IPS-NIHi7 (cell line): ENCODE data around the gene NFKBIZ.

Experiments
- DNase-seq: peaks from one replicate; pipeline ENCODE4 v3.0.0; 2012; ENCODE audit warnings: mixed read lengths; ENCODE audit errors: extremely low spot score

NFKBIZ gene, protein sequence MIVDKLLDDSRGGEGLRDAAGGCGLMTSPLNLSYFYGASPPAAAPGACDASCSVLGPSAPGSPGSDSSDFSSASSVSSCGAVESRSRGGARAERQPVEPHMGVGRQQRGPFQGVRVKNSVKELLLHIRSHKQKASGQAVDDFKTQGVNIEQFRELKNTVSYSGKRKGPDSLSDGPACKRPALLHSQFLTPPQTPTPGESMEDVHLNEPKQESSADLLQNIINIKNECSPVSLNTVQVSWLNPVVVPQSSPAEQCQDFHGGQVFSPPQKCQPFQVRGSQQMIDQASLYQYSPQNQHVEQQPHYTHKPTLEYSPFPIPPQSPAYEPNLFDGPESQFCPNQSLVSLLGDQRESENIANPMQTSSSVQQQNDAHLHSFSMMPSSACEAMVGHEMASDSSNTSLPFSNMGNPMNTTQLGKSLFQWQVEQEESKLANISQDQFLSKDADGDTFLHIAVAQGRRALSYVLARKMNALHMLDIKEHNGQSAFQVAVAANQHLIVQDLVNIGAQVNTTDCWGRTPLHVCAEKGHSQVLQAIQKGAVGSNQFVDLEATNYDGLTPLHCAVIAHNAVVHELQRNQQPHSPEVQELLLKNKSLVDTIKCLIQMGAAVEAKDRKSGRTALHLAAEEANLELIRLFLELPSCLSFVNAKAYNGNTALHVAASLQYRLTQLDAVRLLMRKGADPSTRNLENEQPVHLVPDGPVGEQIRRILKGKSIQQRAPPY

DNA sequence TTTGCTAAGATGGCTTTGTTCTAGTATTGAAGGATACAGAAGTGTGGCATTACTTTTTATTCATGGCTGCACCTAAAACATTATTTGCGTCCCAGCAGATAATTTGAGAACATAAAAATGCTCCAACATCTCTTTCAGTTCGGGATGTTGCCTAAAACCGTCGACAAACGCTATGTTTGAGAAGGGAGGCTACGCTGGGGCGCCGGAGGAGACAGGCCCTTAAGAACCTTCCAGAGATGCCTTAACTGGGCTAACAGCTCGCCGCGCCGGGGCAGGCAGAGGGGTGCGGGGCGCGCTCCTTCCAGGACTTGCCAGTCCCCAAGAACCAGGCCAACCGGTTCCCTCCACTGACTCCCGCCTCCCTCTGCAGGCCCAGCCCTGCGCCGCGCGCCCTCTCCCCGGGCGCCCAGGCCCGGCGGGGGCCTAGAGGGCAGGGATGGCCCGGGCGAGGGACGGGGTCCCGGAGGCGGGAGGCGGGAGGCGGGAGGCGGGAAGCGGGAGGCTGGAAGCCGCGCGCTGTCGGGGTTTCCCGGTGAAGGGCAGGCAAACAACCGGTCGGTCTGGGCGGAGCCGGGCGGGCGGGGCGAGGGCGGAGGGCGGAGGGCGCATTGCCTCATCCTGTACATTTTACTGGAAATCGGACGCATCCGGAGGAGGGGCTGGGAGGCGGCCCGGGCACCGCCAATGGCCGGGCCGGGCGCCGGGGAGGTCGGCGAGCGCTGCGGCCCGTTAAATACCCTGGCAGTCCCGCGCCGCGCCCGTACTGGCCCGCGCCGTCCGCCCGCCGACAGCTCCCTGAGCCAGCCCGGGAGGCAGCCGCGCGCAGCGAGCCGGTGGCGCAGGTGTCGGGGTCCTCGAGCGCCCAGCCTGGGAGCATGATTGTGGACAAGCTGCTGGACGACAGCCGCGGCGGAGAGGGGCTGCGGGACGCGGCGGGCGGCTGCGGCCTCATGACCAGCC lies at the start of gene NFKBIZ:
NFKBIZ (plus strand) TSS at position 761 of the 960 bp plus-strand sequence; CDS start at position 876, 115 bp downstream.
- peak; percentile 94 for DNase-seq

DNA sequence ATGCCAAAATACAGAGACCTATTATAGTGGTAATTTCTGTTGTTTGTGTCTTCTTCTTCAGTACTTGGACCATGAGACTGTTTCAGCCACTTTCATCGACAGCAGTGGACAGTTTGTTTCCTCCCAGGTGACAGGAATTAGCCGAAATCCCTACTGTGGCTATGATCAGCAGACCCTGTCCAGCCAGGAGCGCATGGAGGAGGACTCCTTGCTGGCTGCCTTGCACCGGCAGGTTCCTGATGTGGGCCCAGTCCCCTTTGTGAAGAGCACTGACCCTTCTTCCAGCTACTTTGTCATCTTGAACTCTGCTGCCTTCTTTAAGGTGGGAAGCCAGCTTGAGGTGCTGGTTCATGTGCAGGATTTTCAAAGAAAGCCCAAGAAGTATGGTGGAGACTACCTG lies 48.1 kb upstream of the NFKBIZ start:
- DNase-seq, result no peak

DNA sequence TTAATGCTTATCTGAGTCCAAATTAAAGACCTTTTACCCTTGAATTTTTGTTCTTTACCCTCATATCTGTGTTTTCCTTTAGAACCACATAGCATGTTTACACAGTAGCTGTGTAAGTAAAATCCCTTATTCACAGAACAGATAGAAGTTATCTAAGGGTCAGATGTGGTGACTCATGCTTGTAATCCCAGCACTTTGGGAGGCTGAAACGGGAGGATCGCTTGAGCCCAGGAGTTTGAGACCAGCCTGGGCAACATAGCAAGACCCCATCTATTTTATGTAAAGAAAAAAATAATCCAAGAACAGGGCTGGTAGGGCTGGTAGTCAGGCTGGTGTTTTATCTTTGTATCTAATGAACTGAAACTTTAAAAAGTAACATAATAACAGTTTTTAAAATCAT lies 47.1 kb upstream of the NFKBIZ start:
- DNase-seq, result no peak

DNA sequence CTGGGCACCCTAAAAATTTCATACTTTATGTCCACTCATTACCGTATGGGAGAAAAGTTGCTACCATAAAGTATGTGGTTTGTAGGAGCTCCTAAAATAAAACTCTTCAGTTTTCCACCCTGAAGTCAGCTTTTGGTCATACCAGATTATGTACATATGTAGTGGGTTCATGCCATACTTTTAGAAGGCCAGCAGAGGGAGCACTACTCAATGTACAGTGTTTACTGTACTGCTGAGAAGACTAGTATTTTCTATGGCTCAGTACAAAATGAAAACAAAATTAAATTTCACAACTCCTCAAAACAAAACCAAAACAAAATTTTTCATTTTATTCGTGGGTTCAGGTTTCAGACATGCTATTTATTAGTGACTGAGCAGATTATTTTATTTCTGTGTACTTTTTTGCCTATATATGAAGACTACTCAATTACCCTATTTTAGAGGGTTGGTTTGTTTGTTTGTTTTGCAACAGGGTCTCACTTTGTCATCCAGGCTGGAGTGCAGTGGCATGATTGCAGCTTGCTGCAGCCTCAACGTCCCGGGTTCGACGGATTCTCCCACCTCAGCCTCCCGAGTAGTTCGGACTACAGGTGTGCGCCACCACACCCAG lies 46.0 kb upstream of the NFKBIZ start:
- DNase-seq, result peak; percentile 55

DNA sequence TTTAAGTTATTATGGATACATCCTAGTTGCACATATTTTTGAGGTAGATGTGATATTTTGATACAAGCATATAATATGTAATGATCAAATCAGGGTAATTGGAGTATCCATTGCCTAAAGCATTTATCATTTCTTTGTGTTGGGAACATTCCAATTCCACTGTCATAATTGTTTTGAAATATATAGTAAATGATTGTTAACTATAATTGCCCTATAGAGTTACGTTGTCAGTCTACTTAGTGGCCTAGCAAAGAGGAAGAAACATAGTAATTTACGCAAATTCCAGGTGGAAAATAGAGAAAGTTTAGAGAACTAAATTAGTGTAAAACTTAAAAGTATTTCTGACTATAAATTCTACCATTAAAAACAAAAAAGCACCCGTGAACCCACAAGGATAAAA lies 45.4 kb upstream of the NFKBIZ start:
- DNase-seq, result no peak

DNA sequence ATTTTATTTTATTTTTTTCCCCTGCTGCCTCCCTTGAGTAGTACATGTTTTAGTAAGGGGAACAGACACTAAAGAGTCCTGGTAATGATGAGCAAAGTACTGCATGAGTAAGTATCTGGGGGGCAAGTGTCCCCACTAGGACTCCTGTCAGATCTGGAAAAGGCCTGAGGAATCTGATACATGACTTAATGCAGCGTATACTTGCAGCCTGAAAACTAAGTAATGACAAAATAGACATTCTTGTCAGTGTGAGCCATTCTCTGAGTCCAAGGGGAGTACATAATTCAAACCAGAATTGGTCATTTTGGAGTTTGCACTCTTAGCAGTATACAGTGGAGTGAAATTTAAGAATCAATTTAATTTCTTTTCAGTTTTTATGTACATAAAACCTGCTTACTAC lies 42.8 kb upstream of the NFKBIZ start:
- DNase-seq, result no peak

DNA sequence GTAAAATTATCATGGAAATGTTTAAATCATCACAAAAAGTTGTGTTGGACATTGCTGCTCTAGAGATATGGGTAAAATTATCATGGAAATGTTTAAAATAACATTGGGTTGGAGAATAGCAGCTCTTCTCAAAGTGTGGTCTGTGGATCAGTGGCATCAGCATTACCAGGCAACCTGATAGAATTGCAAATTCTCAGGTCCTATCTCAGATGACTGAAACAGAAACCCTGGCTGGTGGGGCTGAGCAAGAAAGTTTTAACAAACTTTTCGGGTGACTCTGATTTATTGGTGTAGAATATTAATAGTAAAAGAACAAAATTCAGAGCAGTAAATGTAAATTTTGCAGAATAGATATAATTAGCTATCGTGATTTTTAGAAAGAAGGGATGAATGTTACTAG lies 41.4 kb upstream of the NFKBIZ start:
- DNase-seq, result no peak

DNA sequence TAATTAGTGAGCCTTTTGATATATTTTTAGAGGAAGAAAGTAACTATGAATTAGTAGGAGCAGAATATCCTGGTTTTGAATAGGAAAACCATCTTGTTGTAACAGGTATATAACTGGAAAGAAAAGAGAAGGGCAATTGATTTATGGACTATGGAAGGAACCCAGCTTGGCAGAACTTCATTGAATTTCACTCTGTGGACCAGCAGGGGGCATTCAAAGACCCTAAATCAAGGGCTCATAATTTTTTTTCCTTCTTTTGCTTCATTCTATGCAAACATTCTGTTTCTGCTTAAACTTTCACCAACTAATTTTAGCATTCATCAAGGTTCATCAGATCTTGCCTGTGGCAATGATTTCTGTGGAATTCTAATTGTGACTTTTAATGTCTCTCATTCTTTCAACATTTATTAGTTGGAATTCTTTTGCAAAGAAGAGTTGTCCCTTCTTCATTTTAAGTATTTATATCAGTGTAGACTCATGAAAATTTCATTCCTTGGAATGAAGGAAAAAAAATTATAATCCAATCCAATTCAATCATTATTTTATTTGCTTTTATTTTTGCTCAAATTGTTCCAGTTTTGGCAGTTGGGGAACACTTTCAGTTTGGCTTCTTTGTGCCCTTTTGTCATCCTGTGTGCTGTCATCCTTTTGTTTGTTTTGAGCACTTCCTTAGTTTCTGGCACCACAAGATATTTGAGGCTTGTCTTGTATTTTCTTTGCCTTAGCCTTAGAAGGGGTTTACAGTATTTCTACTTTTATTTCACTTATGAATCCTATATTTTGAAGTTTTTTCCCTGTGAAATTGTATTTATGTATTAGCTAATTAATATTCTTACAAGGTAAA lies 39.9 kb upstream of the NFKBIZ start:
- peak; percentile 46 for DNase-seq

DNA sequence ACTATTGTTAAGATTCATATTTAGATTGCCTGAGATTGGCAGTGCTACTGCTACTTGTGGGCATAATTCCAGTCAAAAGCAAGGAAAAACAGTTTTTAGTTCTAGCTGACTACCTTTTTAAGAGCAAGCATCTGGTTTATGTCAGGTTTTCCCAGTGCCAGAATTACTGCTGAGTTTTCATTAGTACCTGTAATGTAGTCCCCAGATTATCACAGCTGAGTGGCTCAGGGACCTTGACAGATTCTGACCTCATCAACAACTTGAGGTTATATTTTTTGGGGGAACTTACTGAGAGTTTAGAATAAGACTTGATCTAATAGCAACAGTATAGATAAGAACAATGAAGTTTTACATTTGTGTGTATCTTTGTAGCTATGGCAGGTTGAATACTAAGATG lies 39.3 kb upstream of the NFKBIZ start:
- no peak for DNase-seq

DNA sequence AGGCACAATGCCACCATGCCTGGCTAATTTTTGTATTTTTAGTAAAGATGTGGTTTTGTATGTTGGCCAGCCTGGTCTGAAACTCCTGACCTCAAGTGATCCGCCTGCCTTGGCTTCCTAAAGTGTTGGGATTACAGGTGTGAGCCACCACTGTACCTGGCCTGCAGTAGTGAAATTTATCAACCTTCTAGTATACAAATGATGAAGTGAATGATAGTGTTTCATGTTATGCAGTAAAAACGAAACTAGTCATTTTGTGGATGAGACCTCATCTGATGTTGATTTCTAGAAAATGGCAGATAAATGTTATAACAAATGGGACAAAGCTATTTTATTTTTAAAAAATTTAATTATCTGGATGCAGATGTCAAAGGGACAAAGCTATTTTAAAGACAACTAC lies 37.4 kb upstream of the NFKBIZ start:
- DNase-seq, result no peak

DNA sequence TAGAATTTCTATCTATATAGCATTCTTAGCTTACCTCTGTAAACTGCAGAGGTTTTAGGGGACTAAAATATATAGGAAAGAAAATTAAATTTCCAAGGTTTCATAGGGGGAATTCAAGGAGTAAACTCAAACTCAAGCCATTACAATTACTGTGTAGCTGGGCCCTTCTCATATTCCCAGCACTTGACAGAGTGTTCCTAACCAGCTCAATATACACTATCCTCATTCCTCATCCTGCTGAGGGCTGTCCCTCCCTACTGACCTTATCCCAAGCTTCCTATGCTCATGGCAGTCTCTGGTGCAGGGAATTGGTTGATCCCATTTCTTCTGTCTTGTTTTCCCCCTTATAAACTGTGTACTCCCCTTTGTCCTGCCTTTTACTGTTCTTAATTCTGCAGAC lies 36.4 kb upstream of the NFKBIZ start:
- no peak for DNase-seq

DNA sequence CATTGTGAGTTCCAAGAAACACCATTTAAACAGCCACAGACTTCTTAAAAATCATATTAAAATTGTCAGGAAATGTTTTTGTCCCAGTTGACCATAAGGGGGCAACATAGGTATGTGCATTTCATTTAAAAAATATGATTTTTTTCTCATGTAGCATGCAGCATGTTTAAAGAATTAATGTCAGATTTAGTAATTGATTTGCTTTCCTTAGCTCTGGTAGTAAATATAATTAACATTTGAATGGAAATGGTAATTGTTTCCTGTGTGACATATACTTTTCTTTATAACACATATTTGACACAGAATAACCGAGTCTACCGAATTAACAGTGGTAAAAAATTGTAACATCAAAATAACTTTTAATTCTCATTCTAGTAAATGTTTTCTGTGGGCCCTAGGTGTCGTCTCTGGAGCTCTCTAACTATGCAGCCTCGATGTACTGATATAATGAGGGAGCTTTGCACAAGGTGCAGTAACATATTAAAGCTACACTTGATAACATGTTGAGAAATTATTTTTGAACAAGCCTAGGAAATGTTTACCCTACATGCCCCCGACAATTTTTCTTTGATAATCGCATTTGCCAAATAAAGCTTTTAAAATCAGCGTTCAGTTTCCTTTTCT lies 35.4 kb upstream of the NFKBIZ start:
- no peak for DNase-seq

DNA sequence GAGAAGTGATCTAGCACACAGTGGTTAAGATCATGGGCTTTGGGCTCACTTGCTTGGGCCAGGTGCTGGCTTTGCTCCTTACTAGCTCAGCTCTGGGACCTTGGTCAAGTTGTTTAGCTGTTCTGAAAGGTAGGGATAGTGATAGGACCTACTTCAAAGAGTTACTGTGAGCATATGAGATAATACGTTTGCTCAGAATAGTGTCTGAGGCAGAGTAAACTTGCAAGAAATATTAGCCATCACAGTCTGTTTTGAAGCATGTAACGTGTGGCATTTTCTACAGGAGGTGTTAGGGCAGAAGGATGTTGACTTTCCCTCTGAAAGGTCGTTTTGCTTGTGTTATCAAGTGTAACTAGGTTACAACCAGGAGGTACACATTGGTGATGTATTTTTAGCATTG lies 34.5 kb upstream of the NFKBIZ start:
- no peak for DNase-seq

DNA sequence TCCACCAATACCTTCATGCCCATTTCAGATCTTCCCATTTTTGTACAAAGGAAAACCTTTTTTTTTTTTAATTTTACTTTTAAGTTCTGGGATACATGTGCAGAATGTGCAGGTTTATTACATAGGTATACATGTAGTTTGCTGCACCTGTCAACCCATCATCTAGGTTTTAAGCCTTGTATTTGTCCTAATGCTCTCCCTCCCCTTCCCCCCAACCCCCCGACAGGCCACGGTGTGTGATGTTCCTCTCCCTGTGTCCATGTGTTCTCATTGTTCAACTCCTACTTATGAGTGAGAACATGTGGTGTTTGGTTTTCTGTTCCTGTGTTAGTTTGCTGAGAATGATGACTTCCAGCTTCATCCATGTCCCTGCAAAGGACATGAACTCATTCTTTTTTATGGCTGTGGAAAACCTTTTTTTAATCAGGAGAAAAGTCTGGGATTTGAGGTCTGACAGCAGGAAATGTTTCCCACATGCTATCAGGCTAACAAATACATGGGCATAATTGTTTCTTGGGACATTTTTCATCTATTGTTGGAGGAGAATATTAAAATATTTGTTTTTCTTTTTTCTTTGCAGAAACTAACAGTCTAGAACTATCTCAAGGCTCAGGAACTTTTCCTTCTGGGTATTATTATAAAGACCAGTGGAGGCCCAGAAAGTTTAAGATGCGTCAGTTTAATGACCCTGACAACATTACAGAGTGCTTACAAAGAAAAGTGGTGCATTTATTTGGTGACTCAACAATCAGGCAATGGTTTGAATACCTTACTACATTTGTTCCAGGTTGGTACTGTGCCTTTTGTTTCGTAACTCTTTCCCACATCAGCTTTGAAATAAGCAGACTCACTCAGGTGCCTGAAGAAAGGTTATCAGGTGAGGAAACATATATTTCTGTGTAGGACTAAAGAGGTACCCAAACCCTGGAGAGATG lies 32.8 kb upstream of the NFKBIZ start:
- DNase-seq, result no peak

DNA sequence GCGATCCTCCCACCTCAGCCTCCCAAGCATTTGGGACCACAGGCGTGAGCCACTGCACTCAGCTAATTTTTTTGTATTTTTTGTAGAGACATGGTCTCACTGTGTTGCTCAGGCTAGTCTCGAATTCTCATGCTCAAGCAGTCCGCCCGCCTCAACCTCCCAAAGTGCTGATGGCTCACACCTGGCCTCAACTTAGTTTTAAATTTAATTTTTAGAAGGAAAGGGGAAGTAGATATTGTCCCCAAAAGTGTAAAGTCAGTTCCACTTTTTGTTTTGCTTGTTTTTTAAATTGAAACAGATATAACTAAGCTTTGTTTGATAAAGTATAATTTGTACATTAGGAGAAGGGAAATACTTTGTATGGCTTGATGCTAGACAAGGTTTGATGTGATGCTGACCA lies 31.3 kb upstream of the NFKBIZ start:
- DNase-seq, result no peak

DNA sequence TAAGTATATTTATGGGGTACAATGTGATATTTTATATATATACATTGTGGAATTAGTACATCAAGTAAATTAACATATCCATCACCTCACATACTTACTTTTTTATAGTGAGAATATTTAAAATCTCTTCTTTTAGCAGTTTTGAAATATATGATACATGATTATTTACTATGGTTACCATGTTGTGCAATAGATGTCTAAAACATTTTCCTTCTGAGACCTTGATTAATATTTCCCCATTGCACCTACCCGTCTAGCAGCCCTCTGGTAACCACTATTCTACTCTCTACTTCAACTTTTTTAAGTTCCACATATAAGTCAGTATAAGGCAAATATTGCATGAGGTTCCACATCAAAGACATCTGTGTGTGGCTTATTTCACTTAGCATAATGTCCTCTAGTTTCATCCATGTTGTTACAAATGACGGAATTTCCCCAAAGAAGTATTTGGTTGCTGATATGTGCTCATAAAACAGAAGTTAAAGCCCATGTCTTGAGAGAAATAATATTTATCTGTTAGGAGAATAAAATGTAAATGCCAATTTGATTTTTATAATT lies 29.6 kb upstream of the NFKBIZ start:
- DNase-seq, result no peak

DNA sequence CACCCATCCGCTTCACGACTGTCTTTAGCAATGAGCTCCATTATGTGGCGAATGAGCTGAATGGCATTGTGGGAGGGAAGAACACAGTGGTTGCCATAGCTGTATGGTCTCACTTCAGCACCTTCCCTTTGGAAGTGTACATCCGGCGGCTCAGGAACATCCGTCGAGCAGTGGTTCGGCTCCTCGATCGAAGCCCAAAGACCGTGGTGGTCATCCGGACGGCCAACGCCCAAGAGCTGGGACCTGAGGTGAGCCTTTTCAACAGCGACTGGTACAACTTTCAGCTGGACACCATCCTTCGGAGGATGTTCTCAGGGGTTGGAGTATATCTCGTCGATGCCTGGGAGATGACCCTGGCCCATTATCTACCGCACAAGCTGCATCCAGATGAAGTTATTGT lies 27.8 kb upstream of the NFKBIZ start:
- DNase-seq, result no peak

DNA sequence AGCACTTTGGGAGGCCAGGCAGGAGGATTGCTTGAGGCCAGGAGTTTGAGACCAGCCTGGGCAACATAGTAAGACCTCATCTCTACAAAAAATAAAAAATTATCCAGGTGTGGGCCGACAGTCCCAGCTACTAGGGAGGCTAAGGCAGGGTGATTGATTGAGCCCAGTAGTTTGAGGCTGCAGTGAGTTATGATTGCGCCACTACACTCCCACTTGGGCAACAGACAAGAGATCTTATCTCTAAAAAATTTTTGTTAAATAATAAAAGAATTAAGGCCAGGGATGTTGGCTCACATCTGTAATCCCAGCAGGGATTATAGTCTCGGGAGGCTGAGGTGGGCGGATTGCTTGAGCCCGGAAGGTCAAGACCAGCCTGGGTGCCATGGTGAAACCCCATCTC lies 25.8 kb upstream of the NFKBIZ start:
- no peak for DNase-seq

DNA sequence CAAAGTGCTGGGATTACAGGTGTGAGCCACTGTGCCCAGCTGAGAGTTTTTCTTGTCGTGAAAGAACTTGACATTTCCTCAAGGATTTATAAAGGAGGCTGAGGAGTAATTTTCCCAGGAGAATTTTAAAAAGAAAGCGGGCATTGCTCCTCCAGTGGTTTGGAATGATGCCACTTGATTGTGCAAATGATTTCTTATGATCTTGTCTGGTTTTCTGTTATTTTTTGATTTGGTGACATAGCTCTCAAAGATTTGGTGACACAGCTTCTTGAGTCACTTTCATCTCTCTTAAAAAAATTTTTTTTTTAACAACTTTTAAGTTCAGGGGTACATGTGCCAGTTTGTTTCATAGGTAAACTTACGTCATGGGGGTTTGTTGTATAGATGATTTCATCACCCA lies 24.6 kb upstream of the NFKBIZ start:
- DNase-seq, result no peak
